DND-41 (cell line): ENCODE data around the gene USP12.

Experiments used
- EZH2 ChIP-seq: IDR thresholded peaks from 3 replicates; pipeline ENCODE4 v1.6.1; 2012; ENCODE audit warnings: borderline replicate concordance, low read depth, mild to moderate bottlenecking, moderate library complexity, low read length, inconsistent platforms; ENCODE audit not compliant: severe bottlenecking
- TF ChIP-seq, protein P1 (sequence below): IDR thresholded peaks from 2 replicates; pipeline ENCODE4 v1.5.1; 2012; ENCODE audit warnings: borderline replicate concordance, low read length, moderate library complexity, mild to moderate bottlenecking; ENCODE audit not compliant: poor library complexity, severe bottlenecking; ENCODE audit errors: extremely low read depth

DNA sequence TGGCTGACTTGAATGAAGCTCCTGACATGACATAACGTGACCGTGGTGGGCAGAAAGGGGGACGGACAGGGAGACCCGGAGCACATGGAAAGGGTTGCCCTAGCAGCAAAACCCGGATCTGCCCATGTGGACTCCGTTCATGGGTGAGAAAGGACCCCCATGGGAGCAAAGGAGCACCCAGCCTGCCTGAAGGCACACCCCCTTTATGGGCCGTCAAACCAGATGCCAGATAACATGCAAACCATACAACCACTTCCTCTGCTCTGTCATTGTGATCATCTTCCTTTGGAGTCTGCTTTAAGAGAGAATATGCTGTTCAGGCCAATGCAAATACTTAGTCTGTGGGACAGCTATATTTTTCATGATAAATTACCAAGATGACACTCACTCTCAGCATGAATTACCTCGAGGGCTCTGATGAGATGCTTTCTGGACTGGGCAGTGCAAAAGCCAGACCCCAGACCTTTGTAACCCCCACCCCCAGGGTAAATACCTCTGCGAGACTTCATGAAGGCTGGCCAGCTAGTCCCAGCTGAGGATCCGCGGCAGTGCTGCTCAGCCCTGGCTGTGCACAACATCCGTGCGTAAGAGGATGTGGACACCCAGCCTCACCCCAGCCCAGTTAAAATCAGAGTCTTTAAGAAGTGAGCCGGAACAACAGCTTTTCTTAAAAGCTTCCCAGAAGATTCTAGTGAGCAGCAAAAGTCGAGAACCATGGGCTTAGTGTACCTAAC is 126.6 kb downstream of the USP12 start:
- TF ChIP-seq, protein P1, sequence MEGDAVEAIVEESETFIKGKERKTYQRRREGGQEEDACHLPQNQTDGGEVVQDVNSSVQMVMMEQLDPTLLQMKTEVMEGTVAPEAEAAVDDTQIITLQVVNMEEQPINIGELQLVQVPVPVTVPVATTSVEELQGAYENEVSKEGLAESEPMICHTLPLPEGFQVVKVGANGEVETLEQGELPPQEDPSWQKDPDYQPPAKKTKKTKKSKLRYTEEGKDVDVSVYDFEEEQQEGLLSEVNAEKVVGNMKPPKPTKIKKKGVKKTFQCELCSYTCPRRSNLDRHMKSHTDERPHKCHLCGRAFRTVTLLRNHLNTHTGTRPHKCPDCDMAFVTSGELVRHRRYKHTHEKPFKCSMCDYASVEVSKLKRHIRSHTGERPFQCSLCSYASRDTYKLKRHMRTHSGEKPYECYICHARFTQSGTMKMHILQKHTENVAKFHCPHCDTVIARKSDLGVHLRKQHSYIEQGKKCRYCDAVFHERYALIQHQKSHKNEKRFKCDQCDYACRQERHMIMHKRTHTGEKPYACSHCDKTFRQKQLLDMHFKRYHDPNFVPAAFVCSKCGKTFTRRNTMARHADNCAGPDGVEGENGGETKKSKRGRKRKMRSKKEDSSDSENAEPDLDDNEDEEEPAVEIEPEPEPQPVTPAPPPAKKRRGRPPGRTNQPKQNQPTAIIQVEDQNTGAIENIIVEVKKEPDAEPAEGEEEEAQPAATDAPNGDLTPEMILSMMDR, result no peak
- no peak for TF ChIP-seq EZH2
